HG02642 (cell line): ENCODE data around the gene MTMR3.

ENCODE experiments used
- ATAC-seq: cut with Tn5 transposase; IDR thresholded peaks from one replicate; pipeline ENCODE4 v1.9.1; 2021; ENCODE audit warnings: mild to moderate bottlenecking; ENCODE audit not compliant: unreplicated experiment, poor library complexity

The MTMR3 gene

DNA sequence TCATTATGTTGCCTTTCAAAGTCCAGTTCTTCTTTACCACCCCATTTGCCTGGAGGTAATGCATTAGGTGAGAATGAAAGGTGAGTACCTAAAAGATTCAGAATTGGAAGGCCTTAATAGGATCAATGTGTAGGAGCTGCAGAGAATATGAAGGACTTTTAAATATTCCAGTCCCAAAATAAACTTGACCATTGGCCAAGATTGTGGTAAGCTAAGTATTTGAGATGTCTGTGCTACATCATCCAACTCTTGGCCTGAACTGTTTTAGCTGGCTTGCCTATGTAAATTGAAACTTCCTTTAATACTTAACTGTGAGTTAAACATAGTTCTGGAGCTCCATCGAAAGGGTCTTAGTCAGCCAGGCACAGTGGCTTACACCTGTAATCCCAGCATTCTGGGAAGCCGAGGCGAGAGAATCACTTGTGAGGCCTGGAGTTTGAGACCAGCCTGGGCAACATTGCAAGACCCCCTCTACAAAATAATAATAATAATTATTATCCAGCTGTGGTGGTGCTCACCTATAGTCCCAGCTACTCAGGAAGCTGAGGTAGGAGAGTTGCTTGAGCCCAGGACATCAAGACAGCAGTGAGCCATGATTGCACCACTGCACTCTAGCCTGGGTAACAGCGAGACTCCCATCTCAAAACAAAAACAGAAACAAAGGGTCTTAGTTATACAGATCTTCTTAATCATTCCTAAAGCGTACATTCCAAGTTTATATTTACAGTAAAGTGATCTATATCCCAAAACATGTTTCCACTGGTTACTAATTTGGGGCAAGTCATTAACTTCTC, 29.8 kb downstream of the MTMR3 start:
- no peak for ATAC-seq

DNA sequence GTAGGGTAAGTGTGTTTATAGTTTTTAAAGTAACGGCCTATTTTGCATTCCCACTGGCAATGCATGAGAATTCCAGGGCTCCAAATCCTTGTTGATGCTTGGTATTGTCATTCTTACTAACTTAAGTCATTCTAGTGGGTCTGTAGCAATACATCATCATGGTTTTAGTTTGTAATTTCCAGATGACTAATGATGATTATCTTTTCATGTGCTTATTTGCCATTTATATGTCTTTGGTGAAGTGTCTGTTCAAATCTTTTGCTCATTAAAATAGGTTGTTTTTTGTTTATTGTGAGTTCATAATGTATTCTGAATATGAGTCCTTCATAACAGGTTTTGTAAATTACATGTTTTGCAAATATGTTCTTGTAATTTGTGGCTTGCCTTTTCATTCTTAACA, 31.2 kb downstream of the MTMR3 start:
- no peak for ATAC-seq

DNA sequence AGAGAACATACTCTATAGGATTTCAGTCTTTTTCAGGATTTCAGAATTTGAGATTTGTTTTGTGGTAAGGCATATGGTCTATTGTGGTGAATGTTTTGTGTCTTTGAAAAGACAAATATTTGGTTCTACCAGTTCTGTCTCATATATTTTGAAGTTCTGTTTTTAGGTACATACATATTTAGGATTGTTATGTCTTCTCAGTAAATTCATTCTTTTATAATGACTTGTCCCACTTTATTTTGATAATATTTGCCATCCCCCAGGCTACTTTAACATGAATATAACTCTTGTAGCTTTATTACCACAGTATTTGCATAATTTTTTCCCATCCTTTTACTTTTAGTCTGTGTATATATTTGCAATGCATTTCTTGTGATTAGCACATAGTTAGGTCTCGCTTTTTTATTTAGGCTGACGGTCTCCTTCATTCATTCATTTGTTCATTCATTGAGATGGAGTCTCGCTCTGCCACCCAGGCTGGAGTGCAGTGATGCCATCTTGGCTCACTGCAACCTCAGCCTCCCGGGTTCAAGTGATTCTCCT, 32.1 kb downstream of the MTMR3 start:
- ATAC-seq: no peak

DNA sequence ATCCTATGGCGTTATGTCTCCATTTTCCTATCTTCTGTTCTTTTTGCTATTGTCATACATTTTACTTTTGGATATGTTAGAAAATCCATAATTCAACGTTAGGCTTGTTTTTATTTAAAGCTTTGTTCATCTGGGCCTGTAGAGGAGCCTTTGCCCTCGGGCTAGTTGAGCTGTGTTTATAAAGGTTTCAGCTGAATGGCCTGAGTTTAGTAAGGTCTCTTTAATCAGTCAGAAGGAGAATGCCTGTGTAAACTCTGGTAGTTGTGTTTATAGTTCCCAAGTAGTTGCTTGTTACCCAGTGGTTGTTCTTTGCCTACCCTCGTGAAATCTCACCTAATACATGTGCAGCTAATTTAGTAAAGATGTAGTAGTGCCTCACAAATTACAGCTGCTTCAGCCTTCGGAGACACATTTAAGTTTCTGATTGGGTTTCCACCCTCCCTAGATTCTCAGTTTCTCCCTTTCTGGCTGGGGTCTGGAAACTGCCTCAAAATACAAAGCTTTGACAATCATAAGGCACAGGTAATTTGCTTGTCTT, 33.1 kb downstream of the MTMR3 start:
- no peak for ATAC-seq

DNA sequence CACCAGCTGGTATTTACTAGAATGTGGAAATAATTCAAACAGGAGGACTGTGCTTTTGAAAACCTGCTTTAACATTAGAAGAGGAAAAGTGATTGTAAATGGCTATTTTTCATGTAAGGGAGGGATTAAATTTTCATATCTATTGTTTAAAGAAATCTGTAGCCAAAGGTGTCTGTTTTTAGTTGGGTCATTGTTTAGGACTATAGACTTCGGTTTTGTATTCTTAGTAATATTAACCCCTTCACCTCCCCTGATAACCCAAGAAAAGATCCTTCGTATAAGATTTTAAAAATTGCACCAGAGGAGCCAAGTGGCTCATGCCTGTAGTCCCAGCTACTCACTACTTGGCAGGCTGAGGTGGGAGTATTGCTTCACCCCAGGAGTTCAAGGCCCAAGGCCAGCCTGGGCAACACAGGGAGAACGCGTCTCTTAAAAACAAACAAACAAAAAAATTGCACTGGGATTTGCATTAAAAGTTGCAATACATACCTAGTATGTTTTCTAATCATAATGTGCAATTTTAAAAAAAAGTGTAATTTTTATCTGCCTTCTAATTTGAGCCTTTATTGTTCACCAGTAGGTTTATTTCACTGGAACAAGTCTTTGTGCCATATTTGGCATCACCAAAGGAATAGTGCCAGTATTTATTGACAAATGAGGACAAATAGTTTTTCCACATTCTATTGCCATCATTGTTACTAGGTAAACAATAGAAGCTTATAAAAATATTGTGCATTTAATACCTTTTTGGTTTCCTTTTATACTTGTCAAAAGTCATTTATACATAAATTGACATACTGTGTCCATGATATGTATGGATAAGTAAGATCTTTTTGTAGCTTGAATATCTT, 34.3 kb downstream of the MTMR3 start:
- ATAC-seq: no peak

DNA sequence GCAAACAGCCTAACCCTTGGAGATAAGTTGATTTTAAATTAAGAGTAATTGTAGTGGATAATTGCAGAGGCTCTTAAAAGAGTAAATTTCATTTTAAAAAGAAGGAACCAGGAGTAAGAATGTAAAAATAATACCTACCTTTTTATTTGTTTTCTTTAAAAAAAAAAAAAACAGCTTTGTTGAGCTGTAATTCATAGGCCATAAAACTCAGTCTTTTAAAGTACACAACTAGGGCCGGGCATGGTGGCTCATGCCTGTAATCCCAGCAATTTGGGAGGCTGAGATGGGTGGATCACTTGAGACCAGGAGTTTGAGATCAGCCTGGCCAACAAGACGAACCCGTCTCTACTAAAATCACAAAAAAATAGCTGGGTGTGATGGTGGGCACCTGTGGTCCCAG, 42.4 kb downstream of the MTMR3 start:
- ATAC-seq: no peak

DNA sequence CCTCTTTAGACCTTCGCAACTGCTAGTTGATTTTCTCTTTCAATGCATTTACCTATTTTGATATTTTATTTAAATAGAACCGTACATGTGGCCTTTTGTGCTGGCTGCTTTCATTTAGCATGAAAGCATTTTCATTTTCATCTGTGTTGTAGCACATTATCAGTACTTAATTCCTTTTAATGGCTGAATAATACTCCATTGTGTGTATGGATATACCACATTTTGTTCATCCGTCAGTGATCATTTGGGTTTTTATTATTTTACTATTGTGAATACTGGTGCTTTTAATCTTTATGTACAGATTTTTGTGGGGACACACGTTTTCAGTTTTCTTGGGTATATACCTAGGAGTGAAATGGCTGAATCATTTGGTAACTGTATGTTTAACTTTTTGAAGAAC, 43.1 kb downstream of the MTMR3 start:
- no peak for ATAC-seq

DNA sequence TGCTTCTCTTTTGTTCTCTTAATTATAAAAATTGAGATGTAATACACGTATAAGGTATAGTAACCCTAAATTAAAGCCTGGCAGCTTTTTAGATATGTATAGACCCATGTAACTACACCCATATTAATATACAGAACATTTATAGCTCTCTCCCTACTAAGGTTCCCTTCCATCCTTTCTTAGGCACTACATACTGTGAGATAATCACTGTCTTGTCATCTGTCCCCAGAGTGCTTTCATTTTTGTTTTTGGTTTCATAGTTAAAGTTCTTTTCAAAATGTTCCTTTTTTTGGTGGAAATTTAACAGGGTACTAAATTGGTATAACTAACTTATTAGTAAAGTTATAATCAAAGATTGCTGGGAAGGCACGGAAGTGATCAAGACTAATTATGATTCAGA, 49.2 kb downstream of the MTMR3 start:
- ATAC-seq: no peak

DNA sequence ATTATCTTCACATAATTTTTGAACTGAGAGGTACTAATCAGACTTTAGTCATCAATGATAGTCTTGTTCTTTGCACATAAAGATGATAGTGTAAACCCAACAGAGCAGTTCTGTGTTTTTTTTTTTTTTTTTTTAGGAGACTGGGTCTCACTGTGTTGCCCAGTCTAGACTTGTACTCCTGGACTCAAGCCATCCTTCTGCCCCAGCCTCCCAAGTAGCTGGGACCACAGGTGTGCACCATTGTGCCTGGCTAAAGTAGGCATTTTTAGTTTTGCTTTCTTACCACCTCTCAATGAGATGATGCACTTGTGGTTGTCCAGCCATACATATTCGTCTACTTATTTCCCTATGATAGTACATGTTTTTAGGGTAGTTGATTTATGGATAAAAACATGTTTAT, 50.6 kb downstream of the MTMR3 start:
- ATAC-seq: no peak

DNA sequence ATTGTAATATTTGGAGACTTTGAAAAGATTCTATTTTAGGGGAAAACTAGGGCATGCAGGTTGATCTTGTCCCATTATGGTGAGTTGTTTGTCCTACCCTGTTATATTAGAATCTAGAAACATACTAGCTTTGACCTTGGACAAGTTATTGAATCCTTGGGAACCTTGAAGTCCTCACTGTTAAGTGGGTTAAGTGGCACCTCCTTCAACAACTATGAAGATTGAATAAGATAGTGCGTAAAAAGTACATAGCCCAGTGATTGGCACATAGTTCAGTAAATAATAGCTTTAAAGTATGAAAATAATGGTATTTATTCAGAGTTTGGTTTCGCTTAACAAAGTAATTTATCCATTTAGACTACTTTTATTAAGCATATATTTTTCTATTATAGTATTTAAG, 51.6 kb downstream of the MTMR3 start:
- no peak for ATAC-seq

DNA sequence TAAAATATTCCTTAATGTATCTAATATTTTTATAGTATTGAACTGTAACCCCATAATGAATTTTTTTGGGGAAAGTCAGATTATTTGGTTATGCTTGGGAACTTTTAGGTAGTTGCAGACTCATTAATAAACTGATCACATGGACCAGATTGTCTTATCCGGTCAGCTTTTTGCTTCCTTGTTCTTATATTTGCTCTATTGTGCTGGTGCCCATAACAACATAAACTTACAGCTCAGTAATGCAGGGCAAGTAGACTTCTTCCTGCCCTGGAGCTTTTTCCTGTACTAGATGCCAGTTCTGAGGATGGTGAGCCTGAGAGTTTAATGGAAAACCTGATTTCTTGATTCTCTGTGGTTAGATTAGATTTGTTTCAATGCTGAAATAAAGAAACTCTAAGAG, 53.2 kb downstream of the MTMR3 start:
- no peak for ATAC-seq

DNA sequence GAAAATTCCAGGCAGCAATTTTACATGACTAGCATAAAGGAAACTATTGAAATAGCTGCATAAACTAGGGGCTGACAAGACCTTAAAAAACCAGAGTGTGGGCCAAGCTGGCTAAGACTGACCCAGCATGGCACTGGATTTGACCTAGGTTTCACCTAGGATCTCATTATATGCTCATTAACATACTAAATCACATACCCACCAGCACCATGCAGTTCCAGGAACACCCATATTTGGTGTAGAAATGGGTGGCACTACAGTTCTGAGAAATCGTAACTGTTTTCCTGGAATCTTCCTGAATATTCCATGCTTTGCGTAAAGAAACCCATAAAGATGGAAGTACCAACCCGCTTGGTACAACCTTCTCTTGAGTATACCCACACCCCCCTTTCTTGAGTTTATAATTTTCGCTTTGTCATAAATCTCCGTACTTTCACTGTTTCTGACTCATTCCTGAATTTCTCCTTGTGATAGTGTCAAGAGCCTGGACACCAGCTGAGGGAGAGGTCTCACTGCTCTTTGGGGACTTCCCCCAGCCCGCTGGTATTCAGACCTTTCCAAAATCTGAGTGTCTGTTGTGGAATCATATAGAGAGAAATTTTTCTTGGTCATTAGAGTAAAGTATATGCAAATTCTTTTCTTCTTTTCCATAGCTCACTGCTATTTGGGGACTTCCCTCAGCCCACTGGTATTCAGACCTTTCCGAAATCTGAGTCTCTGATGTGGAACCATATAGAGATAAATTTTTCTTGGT, 55.1 kb downstream of the MTMR3 start:
- peak; percentile 68 for ATAC-seq

DNA sequence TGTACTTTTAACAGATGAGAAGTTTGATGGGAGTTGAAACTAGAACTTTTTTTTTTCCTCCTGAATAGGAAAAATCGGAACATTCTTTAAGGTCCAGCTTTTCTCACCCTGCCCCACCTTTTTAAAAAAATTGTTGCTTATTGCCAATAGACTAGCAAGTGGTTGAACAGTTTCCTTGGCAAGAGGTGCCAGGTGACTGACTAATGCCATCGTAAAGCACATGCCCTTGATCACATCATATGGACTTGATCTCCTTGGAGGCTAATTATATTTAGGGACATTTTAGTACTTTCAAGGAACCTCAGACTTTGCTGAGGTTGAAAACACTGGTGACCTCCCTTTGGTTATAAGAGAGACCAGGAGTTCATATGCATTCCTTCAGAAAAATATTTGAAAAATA, 57.6 kb downstream of the MTMR3 start:
- no peak for ATAC-seq

DNA sequence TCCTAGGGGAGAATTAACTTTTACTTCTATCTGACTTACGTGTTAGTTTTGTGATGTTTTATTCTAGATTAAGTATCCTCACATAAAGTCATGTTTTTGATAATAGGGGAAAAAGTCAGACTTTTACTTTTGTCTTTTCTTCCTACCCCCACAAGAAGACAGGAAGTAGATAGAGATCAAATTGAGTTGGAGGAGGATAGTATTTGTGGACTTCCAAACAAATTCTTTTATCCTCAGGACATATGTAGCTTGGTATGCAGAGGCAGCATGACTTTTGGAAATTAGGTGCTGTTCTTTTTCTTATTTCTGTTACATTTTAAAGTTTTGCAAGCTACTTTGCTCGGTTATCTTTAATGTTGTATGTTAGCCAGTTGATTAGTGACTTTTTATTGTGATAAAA, 61.4 kb downstream of the MTMR3 start:
- no peak for ATAC-seq

DNA sequence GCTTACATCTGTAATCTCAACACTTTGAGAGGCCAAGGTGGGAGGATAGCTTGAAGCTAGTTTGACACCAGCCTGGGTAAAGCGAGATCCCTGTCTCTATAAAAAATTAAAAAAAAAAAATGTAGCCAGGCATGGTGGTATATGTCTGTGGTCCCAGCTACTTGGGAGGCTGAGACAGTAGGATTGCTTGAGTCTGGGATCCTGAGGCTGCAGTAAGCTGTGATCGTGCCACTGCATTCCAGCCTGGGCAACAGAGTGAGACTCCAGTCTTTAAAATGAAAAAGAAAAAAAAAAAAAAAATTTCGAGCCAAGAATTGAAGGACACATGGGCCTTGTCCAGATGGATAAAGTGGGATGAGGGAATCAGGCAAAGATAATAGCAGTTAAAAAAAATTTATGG, 62.5 kb downstream of the MTMR3 start:
- no peak for ATAC-seq

DNA sequence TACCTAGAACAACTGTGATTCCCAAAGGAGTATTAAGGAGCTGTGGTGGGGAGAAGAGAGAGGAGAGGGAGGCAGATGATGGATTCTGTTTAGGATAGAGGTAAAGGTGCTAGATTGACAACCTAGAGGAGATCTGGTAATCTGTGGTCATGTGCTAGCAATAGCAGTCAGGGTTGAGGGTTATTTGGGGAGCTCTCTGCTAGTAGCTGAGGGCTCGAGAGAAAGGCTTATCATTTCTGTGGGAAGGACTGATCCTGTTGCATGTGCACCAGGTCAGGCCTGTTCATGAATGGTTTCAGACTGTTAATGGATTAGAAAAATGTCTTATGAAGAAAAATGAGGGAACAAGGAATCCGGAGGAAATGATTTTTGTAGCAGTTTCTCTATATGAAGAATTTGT, 63.2 kb downstream of the MTMR3 start:
- ATAC-seq: no peak

DNA sequence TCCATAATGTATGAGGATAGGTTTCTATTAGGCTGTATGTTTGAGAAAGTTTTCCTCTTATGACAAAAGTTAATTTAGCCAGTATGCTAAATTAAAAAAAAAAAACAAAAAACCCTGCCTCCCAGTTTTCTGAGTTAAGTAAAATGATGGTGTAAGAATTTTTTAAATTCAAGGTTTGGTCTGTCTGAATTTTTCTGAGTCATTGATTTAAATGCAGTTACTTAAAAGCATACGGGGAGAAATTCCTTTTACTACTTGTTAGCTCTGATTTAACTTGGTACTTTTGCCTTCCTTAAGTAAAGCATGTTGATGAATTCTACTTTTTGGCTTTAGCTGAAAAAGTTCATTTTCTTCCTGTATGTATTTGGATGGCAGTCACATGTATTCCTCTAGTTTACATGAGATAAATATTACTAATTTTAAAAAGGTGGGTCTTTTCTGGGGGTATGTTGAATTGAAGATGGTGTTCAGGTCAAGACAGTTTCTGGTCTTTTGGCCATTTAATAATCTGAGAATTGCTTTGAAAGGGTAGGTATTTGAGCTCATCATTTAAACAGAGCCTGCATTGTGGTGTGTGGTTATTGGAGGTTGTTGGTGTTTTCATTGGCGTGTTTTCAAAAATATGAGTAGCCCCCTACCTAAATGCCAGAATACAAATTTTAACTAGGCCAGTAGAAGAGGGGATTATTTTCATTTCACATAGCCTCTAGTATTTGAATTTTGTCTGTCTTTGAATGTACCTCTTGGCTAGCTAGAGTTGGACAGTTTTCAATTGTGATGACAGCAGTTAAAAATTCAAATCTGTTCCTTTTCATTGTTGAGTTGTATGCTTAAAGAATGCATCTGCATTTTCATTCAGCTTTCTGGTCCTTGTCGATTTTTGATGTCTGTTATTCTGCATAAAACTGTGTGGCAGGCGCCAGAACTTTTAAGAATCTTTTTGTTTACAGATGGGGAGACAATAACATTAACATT, 64.7 kb downstream of the MTMR3 start:
- ATAC-seq: no peak

DNA sequence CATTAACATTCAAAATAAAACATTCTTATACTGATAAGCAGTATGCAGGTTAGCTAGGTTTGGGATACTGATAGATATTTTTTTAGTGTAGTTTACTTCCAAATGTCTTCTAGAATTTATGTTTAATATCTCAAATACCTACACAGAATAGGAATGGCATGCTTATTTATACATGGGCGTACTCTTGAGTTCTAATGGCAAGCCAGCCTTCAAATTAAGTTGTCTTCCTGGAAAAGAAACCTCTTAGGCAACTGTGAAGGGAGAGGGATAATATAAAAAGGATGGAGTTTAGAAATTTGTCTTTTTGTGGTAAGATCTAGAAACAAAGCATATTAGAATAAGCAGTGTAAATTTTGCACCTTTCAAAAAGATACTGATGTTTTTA, 65.4 kb downstream of the MTMR3 start:
- no peak for ATAC-seq

DNA sequence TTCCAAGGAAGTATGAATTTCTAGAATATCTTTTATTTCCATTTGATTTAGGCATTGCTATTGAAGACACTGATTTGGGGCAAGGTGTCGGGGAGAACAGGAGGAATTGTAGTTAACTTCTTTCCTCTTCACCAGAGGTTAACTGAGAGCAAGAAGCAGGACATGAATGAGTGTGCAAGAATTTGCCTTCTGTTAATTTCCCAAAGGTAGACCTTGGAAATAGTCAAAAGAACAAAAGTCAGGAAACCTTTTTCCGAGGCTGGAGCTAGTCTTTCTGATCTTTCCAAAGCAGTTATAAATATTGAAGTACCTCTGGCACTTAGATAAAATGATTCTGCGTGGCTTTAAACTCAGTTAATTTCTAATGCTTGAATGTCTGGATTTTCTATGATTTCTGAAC, 66.9 kb downstream of the MTMR3 start:
- ATAC-seq: no peak
